Fibroblast of villous mesenchyme (primary cell): Measurements from ENCODE around the gene RAP1A. TPM values are rescaled to one million over a fixed set of nuclear protein-coding genes. Genes with fewer than 3 reads are reported as not detected.
"Not testable (repeated sequence)": the region's sequence is repeated elsewhere in the genome, so short reads cannot be mapped to it uniquely, and the experiment has no call there.

Source experiments
- DNase-seq: peaks from one replicate; pipeline ENCODE4 v3.0.0-alpha.2; 2010; ENCODE audit warnings: low read depth
- H3K4me3 ChIP-seq: 2 replicates; pipeline ENCODE4 v1.5.1; 2011; ENCODE audit warnings: low read depth, mild to moderate bottlenecking, low read length
- total RNA-seq: library from RNA; depleted of rRNA; stranded (reverse); fragments of >200 nt; gene quantifications from 2 replicates; pipeline ENCODE4 v1.2.3, GENCODE V29; 2012
- TF ChIP-seq, protein P1 (sequence below): IDR thresholded peaks from 2 replicates; pipeline ENCODE4 v1.5.1; 2012; ENCODE audit warnings: low read depth, mild to moderate bottlenecking, low read length; ENCODE audit not compliant: insufficient read depth

RAP1A gene
- total RNA-seq, 1 donor: 25.5 TPM

DNA sequence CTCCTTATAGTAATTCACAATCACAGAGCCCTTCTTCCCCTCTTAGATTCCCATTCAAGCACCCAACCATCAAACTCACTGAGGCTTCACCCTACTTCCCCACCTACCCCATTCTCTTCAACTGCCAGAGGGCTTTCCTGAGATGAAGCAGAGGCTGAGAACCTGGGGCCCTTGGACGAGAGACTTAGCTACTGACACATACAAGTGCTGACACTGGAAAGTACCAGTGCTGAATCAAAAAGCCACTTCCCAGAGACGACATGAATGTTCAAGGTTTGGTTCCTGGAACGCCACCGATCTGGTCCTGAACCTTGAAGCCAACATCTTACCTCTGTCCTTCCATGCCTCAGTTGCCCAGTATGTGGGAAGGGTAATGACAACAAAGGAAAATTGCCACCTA is 16.6 kb upstream of the RAP1A start:
- H3K4me3 ChIP-seq: no peak overlapping the region
- no peak for DNase-seq
- TF ChIP-seq, protein P1, sequence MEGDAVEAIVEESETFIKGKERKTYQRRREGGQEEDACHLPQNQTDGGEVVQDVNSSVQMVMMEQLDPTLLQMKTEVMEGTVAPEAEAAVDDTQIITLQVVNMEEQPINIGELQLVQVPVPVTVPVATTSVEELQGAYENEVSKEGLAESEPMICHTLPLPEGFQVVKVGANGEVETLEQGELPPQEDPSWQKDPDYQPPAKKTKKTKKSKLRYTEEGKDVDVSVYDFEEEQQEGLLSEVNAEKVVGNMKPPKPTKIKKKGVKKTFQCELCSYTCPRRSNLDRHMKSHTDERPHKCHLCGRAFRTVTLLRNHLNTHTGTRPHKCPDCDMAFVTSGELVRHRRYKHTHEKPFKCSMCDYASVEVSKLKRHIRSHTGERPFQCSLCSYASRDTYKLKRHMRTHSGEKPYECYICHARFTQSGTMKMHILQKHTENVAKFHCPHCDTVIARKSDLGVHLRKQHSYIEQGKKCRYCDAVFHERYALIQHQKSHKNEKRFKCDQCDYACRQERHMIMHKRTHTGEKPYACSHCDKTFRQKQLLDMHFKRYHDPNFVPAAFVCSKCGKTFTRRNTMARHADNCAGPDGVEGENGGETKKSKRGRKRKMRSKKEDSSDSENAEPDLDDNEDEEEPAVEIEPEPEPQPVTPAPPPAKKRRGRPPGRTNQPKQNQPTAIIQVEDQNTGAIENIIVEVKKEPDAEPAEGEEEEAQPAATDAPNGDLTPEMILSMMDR: no peak

DNA sequence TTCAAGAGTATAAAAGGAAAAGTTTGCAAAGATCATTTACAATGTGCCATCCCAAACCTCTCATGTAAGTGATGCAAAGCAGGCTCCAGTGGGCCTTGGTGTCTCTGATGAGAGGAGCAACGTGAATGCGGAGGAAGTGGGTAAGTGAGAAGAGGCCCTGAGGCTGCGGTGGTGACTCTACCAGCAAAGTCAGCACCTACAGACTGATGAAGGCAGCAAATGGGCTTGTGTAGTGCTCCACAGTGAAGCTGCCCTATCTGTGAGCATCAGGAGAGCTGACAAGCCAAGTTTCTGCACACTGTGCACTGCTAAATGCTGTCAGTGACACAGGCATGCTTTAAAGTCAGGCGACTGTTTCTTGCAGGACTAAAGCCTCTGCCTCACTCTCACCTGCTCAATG is 15.6 kb upstream of the RAP1A start:
- DNase-seq: no peak
- TF ChIP-seq, protein P1: no peak
- H3K4me3 ChIP-seq: no peak overlapping the region

DNA sequence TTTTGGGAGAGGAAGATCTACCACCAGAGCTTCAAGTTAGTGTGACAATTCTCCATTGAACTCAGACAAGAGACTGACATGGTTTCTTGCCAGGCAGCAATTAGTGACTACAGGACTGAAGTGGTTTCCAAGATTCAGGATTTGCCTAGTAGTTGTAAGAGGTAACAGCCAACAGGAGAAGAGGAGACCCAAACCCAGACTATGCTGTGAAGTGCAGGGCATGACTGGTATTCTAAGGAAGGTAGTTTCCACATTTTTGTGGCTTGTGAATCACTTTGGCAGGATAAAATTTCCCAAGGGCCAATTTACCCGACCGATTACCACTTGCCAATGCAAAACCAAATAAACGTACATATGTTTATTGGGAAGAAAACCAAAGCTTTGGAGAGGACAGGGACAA is 14.7 kb upstream of the RAP1A start:
- TF ChIP-seq, protein P1: no peak
- H3K4me3 ChIP-seq: no peak overlapping the region
- DNase-seq: no peak

DNA sequence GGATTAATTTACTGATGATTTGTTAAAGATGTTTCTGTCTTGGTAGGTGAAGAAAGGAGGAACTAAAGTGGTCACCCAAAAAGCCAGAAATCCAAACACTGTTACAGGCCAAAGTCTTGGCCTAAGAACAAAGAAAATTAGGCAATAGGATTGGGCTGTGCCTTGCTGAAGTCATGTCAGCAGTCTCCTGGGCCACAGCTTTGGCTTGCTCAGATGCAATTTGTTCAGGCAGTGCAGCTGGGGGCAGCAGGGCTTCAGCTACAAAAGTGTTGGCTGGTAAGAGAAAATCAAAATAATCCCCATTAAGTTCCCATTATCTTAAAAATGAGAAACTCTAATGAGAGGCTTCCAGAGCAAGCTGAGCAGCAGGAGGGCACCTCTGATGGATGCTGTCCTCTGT is 14.0 kb upstream of the RAP1A start:
- no peak overlapping the region for H3K4me3 ChIP-seq
- peak; percentile 29 for DNase-seq
- TF ChIP-seq, protein P1: no peak

DNA sequence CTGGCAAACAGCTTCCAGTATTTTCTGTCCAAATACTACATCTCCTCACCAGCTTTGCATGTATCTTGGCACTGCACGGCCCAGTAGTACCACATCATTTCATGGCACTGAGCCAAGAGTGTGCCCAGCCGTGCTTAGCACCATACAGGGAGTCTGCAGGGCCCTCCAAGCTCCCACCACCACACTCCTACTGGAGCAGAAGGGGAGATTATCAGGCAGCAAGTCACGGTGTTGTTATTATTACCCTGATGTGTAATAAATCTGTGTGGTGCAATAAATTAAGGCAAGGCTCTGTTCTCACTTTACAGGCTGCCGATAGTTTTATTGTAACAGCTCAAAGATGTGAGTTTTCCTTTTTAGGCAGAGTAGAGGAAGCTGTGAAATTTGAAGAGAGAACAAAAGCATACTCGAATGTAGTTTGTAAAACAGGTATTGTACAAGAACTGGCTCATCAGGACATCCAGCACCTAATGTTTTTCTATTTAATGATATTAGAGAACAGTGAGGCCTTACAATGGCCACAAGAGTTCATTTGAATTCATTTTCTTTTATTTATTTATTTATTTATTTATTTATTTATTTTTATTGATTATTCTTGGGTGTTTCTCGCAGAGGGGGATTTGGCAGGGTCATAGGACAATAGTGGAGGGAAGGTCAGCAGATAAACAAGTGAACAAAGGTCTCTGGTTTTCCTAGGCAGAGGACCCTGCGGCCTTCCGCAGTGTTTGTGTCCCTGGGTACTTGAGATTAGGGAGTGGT is 13.0 kb upstream of the RAP1A start:
- H3K4me3 ChIP-seq, DNase-seq: not testable (repeated sequence)

DNA sequence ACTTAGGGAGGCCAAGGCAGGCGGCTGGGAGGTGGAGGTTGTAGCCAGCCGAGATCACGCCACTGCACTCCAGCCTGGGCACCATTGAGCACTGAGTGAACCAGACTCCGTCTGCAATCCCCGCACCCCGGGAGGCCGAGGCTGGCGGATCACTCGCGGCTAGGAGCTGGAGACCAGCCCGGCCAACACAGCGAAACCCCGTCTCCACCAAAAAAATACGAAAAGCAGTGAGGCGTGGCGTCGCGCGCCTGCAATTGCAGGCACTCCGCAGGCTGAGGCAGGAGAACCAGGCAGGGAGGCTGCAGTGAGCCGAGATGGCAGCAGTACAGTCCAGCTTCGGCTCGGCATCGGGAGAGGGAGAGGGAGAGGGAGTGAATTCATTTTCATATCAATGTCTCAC is 11.1 kb upstream of the RAP1A start:
- H3K4me3 ChIP-seq, DNase-seq: not testable (repeated sequence)

DNA sequence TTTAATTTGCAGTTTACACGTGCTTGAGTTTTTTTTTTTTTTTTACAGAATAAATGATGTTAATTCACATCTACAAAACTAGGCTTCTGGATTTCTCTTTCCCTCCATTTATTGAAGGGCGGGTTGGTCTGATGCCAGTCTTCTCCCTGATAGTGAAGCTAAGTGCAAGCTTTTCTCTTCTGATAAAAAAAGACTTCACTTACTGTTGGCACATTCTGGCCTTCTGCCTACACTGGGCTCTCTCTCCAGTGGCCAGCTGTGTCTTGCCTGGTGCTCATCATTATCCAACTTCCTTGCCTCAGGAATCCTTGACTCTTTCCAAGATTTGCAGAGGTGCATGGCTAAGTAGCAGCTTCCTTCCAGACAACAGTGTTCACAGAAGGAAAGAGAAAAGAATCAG is 7.6 kb upstream of the RAP1A start:
- DNase-seq: no peak
- no peak overlapping the region for H3K4me3 ChIP-seq
- TF ChIP-seq, protein P1: no peak

DNA sequence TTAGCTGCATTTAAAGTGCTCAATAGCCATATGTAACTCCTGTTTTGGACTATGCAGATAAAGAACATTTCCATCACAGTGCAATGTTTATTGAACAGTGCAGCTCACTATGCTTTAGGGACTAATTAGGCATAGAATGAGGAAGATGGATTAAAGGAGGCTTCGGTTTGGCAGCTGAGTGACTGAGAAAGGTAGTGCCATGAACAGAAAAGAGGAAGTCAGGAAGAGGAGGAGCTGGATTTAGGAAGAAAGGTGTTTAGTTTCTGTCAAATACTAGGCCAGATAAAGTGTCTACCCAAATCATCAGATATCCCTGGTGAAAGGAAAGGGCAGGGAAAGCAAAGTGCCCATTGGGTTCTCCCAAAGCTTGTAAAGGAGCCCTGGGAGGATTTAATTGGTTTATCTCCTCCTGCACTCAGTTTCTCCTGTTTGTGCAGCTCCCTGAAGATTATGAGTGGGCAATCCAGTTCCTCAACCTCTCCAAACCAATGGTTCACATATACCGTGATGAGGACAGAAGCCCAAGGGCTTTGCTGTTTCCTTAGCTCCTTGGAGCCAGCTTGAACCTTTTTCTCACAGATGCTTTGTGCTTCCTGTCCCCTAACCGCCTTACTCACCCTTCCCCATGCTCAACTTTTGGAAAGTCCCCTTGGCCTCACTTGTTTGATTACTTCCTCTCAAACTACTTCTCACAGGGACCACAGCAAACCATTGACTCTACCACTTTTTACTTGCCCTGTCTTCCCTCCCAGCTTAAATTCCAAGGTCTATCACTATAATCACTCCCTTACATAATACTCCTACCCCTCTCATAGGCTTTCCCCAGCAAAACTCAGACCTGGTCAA is 3.5 kb upstream of the RAP1A start:
- H3K4me3 ChIP-seq: no peak overlapping the region
- DNase-seq: no peak
- TF ChIP-seq, protein P1: no peak
